ENCODE measurements around the gene REEP3.
"Not testable (repeated sequence)": the region's sequence is repeated elsewhere in the genome, so short reads cannot be mapped to it uniquely, and the experiment has no call there.

Gene REEP3

DNA sequence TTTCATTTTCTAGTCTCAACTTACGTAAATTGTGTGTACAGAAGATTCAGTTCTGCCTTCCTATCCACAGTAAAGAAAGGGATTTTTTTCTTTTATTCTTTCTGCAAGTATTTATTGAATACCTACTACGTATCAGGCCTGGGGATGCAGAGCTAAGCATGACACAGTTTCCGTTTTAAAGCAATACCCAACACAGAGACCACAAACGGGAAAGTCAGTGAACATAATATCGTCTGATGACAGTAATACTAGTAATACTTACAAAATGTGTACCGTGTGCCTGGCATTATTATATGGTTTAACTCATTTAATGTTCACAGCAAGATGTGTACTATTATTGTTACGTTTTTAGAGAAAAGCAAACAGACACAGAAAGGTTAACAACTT lies 22.4 kb downstream of the REEP3 start:
- in situ Hi-C loops (cut with HindIII; ENCODE audit: low sequenced_read_pairs), result loop anchor here (5.0 kb wide), 1 partner anchor 74 kb away; no protein-coding TSS in a partner anchor

DNA sequence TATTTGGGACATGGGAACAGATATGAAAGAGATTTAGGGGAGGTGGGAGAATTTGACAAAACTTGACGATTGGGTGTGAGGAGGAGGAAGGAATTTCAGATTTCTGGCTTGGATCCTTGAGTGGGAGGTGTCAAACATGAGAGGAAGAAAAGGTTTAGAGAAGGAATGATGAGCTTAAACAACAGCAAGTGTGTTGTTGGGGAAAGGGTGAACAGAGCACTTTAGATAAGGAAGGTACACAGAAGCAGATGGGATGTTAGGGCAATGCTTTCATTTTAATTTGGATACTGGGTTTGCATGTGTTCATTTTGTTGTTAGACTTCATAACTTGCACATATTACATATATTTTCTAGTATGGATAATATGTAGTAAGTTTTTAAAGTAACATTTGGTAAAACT lies 23.2 kb downstream of the REEP3 start:
- in situ Hi-C loops (cut with HindIII; ENCODE audit: low sequenced_read_pairs), result loop anchor here (5.0 kb wide), 1 partner anchor 73 kb away; no protein-coding TSS in a partner anchor

DNA sequence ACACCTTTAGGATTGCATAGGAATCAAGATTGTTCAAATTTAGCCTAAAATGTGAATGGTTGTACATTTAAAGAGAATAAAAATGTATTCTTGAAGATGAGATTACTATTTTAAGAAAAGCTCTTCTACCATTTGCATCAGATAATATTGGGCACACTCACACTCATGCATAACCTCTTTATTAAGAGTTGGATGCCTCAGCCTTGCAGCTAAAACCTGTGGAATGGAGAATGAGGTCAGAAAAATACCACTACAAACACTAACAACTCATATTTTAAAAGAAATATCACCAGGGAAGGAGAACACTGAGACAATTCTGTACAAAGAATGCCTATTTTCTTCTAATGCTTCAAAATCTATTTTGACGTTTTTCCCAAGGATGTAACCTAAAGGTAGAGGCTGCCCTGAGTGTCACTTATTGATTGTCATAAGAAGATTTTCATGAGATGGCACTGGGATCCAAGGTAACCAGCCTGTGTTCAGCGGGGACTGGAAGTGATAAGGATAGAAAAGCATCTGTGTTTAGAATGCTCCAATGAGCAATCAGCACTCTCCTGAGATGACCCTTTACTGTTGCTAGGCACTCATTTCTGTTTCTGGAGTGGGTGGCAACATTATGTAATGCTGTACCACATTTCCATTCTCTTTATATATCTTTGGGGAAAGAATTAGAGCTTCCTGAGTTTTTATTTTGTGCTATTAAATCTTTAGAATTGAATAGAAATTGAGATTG lies 26.6 kb downstream of the REEP3 start:
- in situ Hi-C loops (cut with HindIII; ENCODE audit: low sequenced_read_pairs), result no loop called here

DNA sequence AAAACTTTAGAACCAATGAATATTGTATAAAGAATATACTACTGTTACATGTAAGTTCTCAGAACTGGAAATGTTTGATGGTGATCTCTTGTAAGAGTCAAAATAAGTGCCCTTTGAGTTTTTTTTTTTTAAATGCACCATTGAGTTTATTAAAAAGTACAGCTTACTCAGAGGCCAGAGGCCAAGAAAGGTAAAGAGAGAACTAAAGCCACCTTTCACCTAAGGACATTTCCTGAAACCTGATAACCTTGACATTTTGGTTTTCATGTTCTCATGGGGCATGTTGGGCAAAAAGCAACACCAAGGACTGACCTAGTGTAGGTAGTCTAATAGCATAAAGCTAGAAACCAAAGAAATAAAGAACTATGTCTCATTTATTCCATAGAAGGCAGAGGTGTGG lies 27.7 kb downstream of the REEP3 start:
- in situ Hi-C loops (cut with HindIII; ENCODE audit: low sequenced_read_pairs), result no loop called here

DNA sequence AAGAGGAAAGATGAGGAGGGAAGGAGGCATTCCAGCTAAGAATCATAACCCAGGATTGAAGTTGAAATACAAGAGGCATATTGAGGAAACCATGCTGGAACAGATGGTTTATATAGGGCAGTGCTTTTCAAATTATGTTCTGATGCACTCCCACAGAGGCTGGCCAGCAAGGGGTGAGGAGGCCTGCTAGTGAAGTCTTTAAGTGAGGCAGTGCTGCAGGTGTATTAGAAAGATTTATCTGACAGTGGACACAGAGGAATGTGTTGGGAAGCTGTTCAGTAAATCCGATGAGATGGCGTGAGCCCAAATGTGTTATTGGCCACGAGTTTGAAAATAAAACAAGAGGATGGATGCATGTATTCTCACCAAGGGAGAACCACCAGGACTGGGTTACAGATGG lies 28.6 kb downstream of the REEP3 start:
- in situ Hi-C loops (cut with HindIII; ENCODE audit: low sequenced_read_pairs), result no loop called here

DNA sequence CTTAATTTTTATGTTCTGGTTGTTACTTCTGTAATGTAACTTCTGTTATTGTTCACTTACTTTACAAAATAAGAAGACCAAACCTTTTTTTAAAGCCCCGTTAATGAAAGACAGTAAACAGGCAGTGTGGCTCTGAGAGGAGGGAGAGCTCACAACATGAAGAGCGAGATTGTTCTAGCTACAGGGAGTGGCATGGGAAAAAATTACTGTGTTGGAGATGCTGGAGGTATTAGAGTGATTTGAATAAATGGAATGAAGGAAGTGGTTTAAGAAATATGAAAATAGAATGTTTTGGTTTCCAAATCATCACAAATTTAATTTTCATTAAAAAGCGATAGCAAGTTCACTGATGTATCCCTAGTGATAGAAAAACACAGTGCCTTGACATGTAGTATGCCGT lies 31.8 kb downstream of the REEP3 start:
- in situ Hi-C loops (cut with HindIII; ENCODE audit: low sequenced_read_pairs), result no loop called here

DNA sequence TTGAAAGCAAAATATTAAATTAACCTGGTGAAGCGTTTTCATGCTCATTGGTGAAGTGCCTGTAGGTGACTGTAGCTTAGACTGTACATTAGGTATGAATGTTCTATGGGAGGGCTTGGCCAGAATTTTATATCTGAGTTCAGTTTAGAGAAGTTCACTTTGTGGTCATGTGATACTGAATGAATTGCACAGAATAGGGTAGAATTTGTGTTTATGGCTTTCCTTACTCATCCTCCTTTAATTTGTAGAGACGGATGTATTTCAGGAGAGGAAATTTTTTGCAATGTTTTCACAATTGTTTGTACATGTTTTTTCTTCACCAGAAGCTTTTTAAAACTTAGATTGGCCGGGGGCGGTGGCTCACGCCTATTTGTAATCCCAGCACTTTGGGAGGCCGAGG lies 32.3 kb downstream of the REEP3 start:
- in situ Hi-C loops (cut with HindIII; ENCODE audit: low sequenced_read_pairs), result no loop called here

DNA sequence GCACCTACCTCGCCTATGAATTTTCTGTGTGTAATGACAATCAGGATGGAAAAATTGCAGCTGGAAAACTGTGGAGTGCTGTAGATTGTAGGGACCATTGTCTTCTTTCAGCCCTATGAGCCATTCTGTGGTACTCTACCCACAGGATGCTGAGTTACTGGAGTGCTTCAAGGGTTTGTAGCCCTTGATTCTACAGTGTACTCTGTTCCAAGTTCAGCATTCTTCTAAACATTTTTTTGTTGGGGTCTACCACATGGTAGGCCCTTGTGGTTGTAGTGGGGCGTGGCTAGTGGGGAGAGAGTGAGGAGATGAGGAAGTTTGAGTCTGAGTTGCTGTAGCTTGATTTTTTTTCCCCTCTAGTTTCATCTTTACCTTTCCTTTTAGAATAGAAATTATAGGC lies 33.5 kb downstream of the REEP3 start:
- in situ Hi-C loops (cut with HindIII; ENCODE audit: low sequenced_read_pairs), result no loop called here

DNA sequence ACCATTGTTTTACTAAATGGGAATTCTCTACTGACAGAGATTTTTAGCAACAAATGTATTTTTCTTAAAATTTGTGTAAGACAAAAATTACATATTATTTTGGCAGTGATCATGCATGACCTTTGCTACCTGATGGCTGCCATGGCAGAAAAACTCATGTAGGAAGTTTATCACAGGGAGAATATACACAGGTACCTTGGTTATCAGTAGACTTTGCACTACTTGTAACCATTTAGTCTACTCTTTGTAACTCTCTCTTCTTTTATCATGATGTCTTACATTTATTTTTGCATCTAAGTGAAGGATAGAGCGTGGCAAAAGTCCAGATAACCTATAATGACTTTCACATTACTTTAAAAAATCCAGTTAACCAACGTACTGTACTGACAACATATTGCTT lies 34.1 kb downstream of the REEP3 start:
- in situ Hi-C loops (cut with HindIII; ENCODE audit: low sequenced_read_pairs), result no loop called here

DNA sequence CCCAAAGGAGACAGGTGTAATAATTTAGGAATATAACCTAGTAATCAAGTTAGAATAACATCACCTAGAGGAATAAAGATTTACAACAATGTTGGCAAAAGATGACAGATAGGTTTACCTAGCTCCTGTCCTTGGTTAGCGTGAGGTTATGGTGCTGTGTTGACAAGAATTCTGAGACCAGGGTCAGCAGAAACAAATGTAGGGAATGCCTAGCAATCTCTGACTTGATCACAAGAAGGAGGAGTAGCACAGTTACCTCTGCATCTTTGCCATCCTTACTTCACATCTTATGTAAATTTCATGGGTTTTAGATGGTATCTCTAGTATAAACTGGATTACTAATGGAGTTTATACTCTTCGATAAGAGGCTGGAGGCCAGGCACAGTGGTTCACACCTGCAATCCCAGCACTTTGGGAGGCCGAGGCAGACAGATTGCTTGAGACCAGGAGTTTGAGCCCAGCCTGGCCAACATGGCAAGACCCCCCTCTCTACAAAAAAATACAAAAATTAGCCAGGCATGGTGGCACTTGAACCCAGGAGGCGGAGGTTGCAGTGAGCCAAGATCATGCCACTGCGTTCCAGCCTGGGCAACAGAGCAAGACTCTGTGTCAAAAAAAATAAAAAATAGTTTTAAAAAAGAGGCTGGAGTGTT lies 37.1 kb downstream of the REEP3 start:
- in situ Hi-C loops (cut with HindIII; ENCODE audit: low sequenced_read_pairs), result no loop called here

DNA sequence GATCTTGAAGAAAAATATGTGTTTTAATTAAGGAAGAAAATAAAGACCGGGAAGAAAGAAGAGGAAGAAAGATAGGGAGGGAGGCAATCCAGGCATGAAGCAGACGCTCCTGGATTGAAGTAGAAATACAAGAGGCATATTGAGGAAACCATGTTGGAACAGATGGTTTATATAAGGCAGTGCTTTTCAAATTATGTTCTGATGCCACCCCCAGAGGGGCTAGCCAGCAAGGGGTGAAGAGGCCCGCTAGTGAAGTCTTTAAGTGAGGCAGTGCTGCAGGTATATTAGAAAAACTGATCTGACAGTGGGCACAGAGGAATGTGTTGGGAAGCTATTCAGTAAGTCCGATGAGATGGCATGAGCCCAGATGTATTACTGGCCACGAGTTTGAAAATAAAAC lies 40.1 kb downstream of the REEP3 start:
- in situ Hi-C loops (cut with HindIII; ENCODE audit: low sequenced_read_pairs), result no loop called here

DNA sequence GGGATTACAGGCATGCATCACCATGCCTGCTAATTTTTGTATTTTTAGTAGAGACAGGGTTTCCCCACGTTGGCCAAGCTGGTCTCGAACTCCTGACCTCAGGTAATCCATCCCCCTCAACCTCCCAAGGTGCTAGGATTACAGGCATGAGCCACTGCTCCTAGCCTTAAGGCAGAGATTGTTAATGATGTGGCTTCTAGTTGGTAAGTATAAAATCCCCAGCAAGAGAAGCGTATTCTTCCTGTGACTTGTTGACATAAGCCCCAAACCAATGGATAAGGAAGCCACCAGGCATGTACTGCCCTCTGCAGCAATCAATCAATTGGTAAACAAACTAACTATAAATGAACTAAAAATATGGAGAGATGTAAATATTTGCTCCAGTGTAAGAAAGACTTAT lies 41.2 kb downstream of the REEP3 start:
- in situ Hi-C loops (cut with HindIII; ENCODE audit: low sequenced_read_pairs), result no loop called here

DNA sequence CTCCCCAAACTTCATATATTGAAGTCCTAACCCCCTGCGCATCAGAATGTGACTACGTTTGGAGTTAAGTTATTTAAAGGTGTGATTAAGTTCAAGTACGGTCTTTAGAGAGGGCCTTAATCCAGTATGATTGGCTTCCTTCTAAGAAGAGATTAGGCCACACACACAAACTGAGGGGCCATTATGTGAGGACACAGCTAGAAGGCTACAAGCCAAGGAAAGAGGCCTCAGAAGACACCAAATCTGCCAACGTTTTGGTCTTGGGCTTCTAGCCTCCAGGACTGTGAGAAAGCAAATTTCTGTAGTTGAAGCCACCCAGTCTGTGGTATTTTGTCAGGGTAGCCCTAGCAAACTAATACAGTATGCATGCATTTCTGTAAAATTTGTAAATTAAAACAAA lies 41.7 kb downstream of the REEP3 start:
- in situ Hi-C loops (cut with HindIII; ENCODE audit: low sequenced_read_pairs), result no loop called here

DNA sequence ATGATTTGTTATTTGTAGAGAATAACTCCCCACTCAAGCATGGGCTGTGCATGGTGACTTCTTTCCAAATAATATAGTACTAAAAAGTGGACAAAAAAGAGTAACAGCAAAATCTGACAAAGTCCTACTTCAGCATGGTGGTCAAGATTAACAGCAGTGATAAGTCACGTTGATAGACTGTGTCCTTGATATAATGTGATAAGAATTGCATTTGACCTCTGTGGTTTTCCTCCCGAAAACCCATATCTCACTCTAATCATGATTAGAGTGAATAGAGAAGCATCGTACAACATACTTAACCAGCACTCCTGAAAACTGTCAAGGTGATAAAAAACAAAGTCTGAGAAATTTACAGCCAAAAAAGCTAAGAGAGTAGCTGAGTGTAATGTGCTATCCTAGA lies 42.4 kb downstream of the REEP3 start:
- in situ Hi-C loops (cut with HindIII; ENCODE audit: low sequenced_read_pairs), result no loop called here

DNA sequence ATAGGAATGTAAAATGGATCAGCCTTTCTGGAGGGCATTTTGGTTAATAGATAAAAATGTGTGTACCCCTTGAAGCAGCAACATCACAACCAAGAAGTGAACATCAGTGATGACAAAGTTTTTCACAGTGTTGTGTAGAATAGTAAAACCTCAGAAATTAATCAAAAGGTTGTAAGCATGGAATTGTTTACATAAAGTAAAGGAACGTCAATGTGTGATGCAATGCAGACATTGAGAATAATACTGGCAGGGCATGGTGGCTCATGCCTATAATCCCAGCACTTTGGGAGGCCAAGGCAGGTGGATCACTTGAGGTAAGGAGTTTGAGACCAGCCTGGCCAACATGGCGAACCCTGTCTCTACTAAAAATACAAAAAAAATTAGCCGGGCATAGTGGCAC lies 43.5 kb downstream of the REEP3 start:
- in situ Hi-C loops (cut with HindIII; ENCODE audit: low sequenced_read_pairs), result not testable (repeated sequence)

DNA sequence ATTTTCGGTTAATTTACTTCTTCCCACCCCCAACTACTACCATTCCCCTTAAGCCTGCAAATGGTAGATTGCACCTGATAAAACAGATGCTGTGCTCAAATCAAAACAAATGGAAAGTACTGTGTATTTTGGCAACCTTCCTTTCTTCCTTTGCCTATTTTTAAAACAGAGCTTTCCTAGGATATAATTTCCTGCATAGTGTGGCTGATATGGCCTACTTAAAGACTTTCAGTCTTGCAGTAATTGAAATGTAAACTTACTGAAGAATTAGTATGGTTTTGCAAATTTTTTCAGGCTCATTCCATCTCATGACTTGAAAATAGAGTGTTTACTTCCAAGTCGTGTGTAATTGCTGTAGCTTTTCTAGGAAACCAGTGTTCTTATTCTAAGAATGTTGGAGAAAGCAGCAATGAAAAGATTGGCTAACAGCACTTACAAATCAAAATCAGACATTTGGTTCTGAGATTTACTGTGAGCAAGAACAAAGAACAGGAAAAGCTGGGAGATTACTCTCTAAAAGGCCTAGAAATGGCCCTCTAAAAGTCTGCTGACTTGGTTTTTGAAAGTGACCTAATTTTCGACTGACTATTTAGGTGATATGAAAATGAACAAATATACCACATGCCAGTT lies 52.0 kb downstream of the REEP3 start:
- in situ Hi-C loops (cut with HindIII; ENCODE audit: low sequenced_read_pairs), result no loop called here

DNA sequence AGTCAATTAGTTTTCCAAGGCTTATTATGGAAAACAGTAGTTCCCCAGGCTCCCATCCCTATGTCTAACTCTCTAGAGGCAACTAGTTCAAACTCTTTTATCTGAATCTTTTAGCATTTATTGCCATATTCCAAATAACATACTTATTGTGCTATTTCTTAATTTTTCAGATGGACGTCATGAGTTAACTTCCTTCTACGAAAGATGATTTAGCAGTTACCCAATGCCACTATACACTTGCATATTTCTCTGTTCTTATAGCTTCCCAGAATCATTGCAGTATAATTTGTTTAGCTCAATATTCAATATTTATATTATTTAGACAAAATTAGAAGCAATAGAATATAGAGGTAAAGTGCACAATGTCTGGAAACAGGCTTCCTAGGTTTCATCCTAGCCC lies 52.8 kb downstream of the REEP3 start:
- in situ Hi-C loops (cut with HindIII; ENCODE audit: low sequenced_read_pairs), result no loop called here

DNA sequence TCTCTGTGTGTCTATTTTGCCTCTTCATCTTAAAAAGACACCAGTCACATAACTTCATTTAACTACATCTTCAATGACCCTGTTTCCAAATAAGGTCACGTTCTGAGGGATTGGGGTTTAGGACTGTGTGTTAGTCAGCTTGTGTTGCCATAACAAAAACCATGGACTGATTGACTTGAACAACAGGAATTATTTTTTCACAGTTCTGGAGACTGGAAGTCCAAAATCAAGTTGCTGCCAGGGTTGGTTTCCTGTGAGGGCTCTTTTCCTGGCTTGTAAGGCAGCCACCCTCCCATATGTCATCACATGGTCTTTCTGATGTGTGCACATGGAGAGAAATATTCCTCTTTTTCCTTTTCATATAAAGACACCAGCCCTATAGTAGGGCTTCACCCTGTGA lies 55.3 kb downstream of the REEP3 start:
- in situ Hi-C loops (cut with HindIII; ENCODE audit: low sequenced_read_pairs), result no loop called here

DNA sequence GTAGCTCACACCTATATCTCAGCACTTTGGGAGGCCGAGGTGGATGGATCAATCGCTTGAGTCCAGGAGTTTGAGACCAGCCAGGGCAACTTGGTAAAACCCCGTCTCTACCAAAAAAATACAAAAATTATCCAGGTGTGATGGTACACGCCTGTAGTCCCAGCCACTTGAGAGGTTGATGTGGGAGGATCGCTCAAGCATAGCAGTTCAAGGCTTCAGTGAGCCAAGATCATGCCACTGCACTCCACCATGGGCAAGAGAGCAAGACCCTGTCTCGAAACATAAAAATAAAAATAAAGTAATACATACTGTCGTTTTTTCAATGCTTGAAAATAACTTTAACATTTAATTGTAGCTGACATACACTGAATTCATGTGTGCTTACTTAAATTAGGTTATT lies 57.3 kb downstream of the REEP3 start:
- in situ Hi-C loops (cut with HindIII; ENCODE audit: low sequenced_read_pairs), result no loop called here

DNA sequence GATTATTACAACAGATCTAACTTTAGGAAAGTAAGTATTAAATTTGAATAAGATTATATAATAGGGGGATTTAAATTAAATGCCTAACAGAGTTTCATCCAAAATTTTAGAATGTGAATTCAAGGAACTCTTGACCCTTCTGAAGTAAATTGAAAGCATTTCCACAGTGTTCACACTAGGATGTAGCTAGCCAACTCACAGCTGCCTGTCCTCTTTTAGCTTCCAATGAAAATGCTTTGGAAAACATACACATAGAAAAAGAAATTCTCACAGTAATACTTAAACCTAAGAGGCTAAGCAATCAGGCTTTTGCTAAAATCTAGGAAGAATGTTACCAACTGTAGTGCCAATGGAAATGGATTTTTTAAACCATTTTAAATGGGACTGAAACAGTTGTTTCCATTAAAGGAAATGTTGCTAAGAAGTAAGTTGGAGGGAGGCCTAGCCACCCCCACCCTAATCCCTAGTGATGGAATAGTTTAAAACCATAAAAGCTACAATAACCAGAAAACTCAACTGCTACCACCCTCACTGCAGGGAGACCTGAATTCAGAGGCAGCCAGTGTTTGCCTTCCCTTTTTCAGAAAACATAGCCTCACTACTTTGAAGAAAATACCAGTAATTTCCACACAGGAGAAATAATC lies 58.3 kb downstream of the REEP3 start:
- in situ Hi-C loops (cut with HindIII; ENCODE audit: low sequenced_read_pairs), result no loop called here

DNA sequence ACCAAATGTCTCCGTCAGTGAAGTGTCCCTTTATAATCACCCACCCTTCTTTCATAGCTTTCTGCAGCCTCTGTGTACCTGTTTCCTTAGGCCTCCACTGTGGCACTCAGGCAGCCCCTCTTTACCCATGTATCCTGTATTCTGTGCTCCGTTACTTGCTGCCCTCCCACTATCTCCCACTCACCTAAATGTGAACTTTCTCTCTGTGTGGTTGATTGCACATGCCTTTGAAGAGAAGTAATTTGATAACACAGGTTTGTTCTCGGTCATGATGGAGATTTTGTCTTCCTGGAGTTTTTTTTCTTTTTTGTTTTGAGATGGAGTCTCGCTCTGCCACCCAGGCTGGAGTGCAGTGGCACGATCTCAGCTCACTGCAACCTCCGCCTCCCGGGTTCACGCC lies 61.5 kb downstream of the REEP3 start:
- in situ Hi-C loops (cut with HindIII; ENCODE audit: low sequenced_read_pairs), result no loop called here

DNA sequence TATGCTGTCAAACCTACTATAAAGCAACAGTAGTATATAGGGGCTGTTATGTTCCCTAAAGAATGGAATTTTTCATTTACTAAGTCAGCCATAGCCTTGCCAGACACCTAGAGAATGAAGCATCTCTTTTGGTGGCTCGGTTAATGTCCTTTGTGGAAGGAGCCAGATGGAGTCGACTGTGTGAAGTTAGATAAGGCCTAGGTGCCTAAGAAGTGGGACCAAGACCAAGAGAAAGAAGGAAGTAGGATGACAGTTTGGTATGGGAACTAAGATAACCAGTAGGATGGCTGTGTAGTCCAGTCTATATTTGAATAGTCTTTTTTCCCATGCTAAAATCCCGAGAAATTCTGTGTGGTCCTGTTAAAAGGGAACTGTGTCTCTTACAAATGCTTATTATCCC lies 62.2 kb downstream of the REEP3 start:
- in situ Hi-C loops (cut with HindIII; ENCODE audit: low sequenced_read_pairs), result no loop called here
